ENCODE measurements around the gene FAM76A.

DNA sequence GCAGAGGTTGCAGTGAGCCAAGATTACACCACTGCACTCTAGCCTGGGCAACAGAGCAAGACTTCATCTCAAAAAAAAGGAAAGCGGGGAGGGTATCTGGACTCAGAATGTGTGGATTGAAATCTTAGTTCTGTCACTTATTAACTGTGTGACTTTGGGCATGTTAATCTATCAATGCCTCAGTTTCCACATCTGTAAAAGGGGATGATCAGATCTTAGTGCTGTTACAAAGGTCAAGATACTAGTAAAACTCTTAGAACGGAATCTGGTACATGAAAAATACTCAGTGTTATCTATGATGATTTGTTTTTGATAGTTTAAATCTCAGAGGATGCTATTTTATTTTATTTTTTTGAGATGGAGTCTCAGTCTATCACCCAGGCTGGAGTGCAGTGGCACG is 10.5 kb downstream of the FAM76A start:
- TF ChIP-seq JUND (IDR thresholded peaks at IDR 0.05) = no peak
- TF ChIP-seq, protein P1, sequence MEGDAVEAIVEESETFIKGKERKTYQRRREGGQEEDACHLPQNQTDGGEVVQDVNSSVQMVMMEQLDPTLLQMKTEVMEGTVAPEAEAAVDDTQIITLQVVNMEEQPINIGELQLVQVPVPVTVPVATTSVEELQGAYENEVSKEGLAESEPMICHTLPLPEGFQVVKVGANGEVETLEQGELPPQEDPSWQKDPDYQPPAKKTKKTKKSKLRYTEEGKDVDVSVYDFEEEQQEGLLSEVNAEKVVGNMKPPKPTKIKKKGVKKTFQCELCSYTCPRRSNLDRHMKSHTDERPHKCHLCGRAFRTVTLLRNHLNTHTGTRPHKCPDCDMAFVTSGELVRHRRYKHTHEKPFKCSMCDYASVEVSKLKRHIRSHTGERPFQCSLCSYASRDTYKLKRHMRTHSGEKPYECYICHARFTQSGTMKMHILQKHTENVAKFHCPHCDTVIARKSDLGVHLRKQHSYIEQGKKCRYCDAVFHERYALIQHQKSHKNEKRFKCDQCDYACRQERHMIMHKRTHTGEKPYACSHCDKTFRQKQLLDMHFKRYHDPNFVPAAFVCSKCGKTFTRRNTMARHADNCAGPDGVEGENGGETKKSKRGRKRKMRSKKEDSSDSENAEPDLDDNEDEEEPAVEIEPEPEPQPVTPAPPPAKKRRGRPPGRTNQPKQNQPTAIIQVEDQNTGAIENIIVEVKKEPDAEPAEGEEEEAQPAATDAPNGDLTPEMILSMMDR (IDR thresholded peaks at IDR 0.05; ENCODE audit: low read depth, low read length, missing input control) = no peak
- no peak for TF ChIP-seq EGR1 (IDR thresholded peaks at IDR 0.05; ENCODE audit: low read depth in 2 of 2)
